HG03280 (cell line): Measurements from ENCODE around the gene PTK7.

Source experiments
- ATAC-seq: cut with Tn5 transposase; IDR thresholded peaks from one replicate; pipeline ENCODE4 v1.9.1; 2021; ENCODE audit warnings: mild to moderate bottlenecking, moderate library complexity; ENCODE audit not compliant: unreplicated experiment

Gene PTK7

GRCh38 chr6:43175676-43176422 lies 99.7 kb downstream of the PTK7 start:
- ATAC-seq = no peak

- ATAC-seq = no peak
Observed at GRCh38 chr6:43176423-43176786, 100.3 kb downstream of the PTK7 start.

GRCh38 chr6:43178150-43178549 lies 102.0 kb downstream of the PTK7 start:
- ATAC-seq = no peak

- no peak for ATAC-seq
Observed at GRCh38 chr6:43178951-43179830, 103.1 kb downstream of the PTK7 start.

- no peak for ATAC-seq
Observed at GRCh38 chr6:43180058-43180457, 103.9 kb downstream of the PTK7 start.

- no peak for ATAC-seq
Observed at GRCh38 chr6:43180985-43181384, 104.9 kb downstream of the PTK7 start.

GRCh38 chr6:43181621-43181941 lies 105.5 kb downstream of the PTK7 start:
- ATAC-seq = no peak

GRCh38 chr6:43181942-43182860 lies 106.1 kb downstream of the PTK7 start, which contains the start of gene CUL9:
CUL9 (plus strand) TSS chr6:43182196; CDS start chr6:43184311, 2,115 bp downstream.
- peak; percentile 92 for ATAC-seq

- ATAC-seq = no peak
Observed at GRCh38 chr6:43183441-43183840, 107.3 kb downstream of the PTK7 start.

- no peak for ATAC-seq
Observed at GRCh38 chr6:43184268-43184985, 108.3 kb downstream of the PTK7 start.

- ATAC-seq = no peak
Observed at GRCh38 chr6:43185391-43185985, 109.4 kb downstream of the PTK7 start.

- ATAC-seq = no peak
Observed at GRCh38 chr6:43186019-43186418, 109.9 kb downstream of the PTK7 start.

GRCh38 chr6:43186706-43187105 lies 110.6 kb downstream of the PTK7 start:
- no peak for ATAC-seq

- no peak for ATAC-seq
Observed at GRCh38 chr6:43187821-43188220, 111.7 kb downstream of the PTK7 start.

- ATAC-seq = no peak
Observed at GRCh38 chr6:43188426-43188825, 112.3 kb downstream of the PTK7 start.

- no peak for ATAC-seq
Observed at GRCh38 chr6:43189776-43190304, 113.7 kb downstream of the PTK7 start.

GRCh38 chr6:43192911-43193310 lies 116.8 kb downstream of the PTK7 start:
- ATAC-seq = no peak

GRCh38 chr6:43193929-43194328 lies 117.8 kb downstream of the PTK7 start:
- no peak for ATAC-seq

- ATAC-seq = no peak
Observed at GRCh38 chr6:43196337-43196736, 120.2 kb downstream of the PTK7 start.

- no peak for ATAC-seq
Observed at GRCh38 chr6:43199912-43200311, 123.8 kb downstream of the PTK7 start.
